T47D (cell line): Measurements from ENCODE around the gene ZNF638.

ENCODE experiments used
- DNase-seq, 2 experiments: peaks; one replicate each; pipeline versions ENCODE4 v3.0.0 to v3.0.0-alpha.2; 2011 to 2012; ENCODE audit warnings: low read depth in 1 of 2, low spot score in 1 of 2
- JUND ChIP-seq: IDR thresholded peaks from 2 replicates; pipeline ENCODE4 v1.6.1; 2012; ENCODE audit warnings: low read depth
- in situ Hi-C: cut with HindIII; loops from 2 replicates; pipeline ENCODE4 v1.10.0; 2016; ENCODE audit warnings: low sequenced_read_pairs, low pct_unique_long_range_greater_than_20kb

Gene ZNF638

GRCh38 chr2:71465961-71466300 lies 134.3 kb downstream of the ZNF638 start:
- in situ Hi-C loops = no loop called here
- DNase-seq = no peak
- no peak for TF ChIP-seq JUND

- TF ChIP-seq JUND = no peak
- DNase-seq = peak; percentile 31 to 63
- in situ Hi-C loops = no loop called here
These were observed 135.0 kb downstream of the ZNF638 start for GRCh38 chr2:71466301-71467179.

- no peak for TF ChIP-seq JUND
- in situ Hi-C loops = no loop called here
- no peak for DNase-seq
These were observed 135.7 kb downstream of the ZNF638 start for GRCh38 chr2:71467180-71467815.

- TF ChIP-seq JUND = no peak
- in situ Hi-C loops = no loop called here
- DNase-seq = no peak
These were observed 136.9 kb downstream of the ZNF638 start for GRCh38 chr2:71468279-71469015.

GRCh38 chr2:71469403-71470398 lies 138.1 kb downstream of the ZNF638 start:
- TF ChIP-seq JUND = no peak
- in situ Hi-C loops = no loop called here
- DNase-seq = no peak

GRCh38 chr2:71471276-71471675 lies 139.7 kb downstream of the ZNF638 start:
- no peak for DNase-seq
- in situ Hi-C loops = no loop called here
- no peak for TF ChIP-seq JUND

GRCh38 chr2:71472019-71472418 lies 140.4 kb downstream of the ZNF638 start:
- DNase-seq = no peak
- no peak for TF ChIP-seq JUND
- in situ Hi-C loops = no loop called here

GRCh38 chr2:71473346-71474031 lies 141.9 kb downstream of the ZNF638 start:
- in situ Hi-C loops = no loop called here
- TF ChIP-seq JUND = no peak
- DNase-seq = no peak

GRCh38 chr2:71474116-71474743 lies 142.6 kb downstream of the ZNF638 start:
- in situ Hi-C loops = no loop called here
- TF ChIP-seq JUND = no peak
- no peak for DNase-seq

- no peak for DNase-seq
- no peak for TF ChIP-seq JUND
- in situ Hi-C loops = no loop called here
These were observed 143.3 kb downstream of the ZNF638 start for GRCh38 chr2:71474744-71475397.

GRCh38 chr2:71476495-71476894 lies 144.9 kb downstream of the ZNF638 start:
- in situ Hi-C loops = no loop called here

More at GRCh38 chr2:71476495-71476894, 144.9 kb downstream of the ZNF638 start:
- DNase-seq = no peak
- TF ChIP-seq JUND = no peak
